K562 (cell line): ENCODE results near the gene URI1. TPM values are rescaled to one million over a fixed set of nuclear protein-coding genes. Genes with fewer than 3 reads are reported as not detected.

Experiments
- ATAC-seq: fragments of 200-7000 bp; cut with Tn5 transposase; 3 replicates; pipeline ENCODE4 v1.9.1; 2020; ENCODE audit warnings: moderate library complexity
- BruUV-seq: library from RNA; stranded (reverse); fragments of 400-500 nt; replicated peaks from 2 replicates; lab custom pipeline; 2021; lab: Mats Ljungman, UMichigan
- CTCF ChIA-PET: fragments of 300-600 bp; formaldehyde crosslinking; extraction: SDS; loops from one replicate; lab custom pipeline; 2021; ENCODE audit warnings: low intra/inter-chr PET ratio; lab: Yijun Ruan, JAX
- POLR2A ChIA-PET: fragments of 300-600, 350-650 bp; sonication (Branson Sonifier 250); formaldehyde crosslinking; extraction: SDS; loops from one replicate; lab custom pipeline; 2021; ENCODE audit warnings: antibody characterized with exemption, inconsistent platforms; lab: Yijun Ruan, JAX
- DNase-seq, 4 experiments: peaks; one replicate each; pipeline versions ENCODE4 v3.0.0 to v3.0.0-alpha.2; 2011 to 2018; ENCODE audit warnings: low spot score in 3 of 4, mixed read lengths in 3 of 4; ENCODE audit errors: extremely low read depth in 1 of 4
- FAIRE-seq: peaks from 2 replicates; lab custom pipeline; 2011; peaks lifted over from hg19 to GRCh38; lab: Jason Lieb, UNC
- H2AFZ ChIP-seq: 2 replicates; pipeline ENCODE4 v1.6.0; 2011; ENCODE audit warnings: low read depth, low read length, control low read depth, inconsistent platforms
- H3K27ac ChIP-seq: fragments of 200-600 bp; 3 replicates; pipeline ENCODE4 v1.8.0; 2011; ENCODE audit warnings: low read depth, mild to moderate bottlenecking, control low read depth, inconsistent platforms, low read length, moderate library complexity, mixed read lengths; ENCODE audit errors: extremely low read depth
- H3K27me3 ChIP-seq, 2 experiments: fragments of 300-600 bp in 1 of 2; 2 replicates in 1 of 2; 3 replicates in 1 of 2; pipeline versions ENCODE4 v1.6.0 to v1.8.0; 2011; ENCODE audit warnings: inconsistent platforms in 2 of 2, low read length in 2 of 2, mild to moderate bottlenecking in 1 of 2, mixed read lengths in 1 of 2, moderate library complexity in 1 of 2; ENCODE audit not compliant: control insufficient read depth in 2 of 2, insufficient read depth in 2 of 2
- H3K36me3 ChIP-seq: fragments of 300-600 bp; 3 replicates; pipeline ENCODE4 v1.8.0; 2011; ENCODE audit warnings: mild to moderate bottlenecking, low read length, inconsistent platforms; ENCODE audit not compliant: control insufficient read depth, insufficient read depth
- H3K4me1 ChIP-seq, 2 experiments: fragments of 200-600 bp in 1 of 2; replicated peaks in 1 of 2; 2 replicates in 1 of 2; 3 replicates in 1 of 2; pipeline versions ENCODE4 v1.5.1 to v1.8.0; 2011; ENCODE audit warnings: inconsistent platforms in 2 of 2, low read length in 2 of 2, mild to moderate bottlenecking in 1 of 2, mixed read lengths in 1 of 2, moderate library complexity in 1 of 2; ENCODE audit not compliant: control insufficient read depth in 2 of 2, insufficient read depth in 2 of 2
- H3K4me2 ChIP-seq: 2 replicates; pipeline ENCODE4 v1.6.1; 2011; ENCODE audit warnings: low read length, control low read depth, inconsistent platforms, mixed read lengths; ENCODE audit not compliant: insufficient read depth
- H3K4me3 ChIP-seq: fragments of 200-600 bp; sonication (generic), shearing (Covaris generic); 2 replicates; pipeline ENCODE4 v1.5.1; 2016; ENCODE audit warnings: control low read depth, inconsistent platforms
- H3K79me2 ChIP-seq: fragments of 200-600 bp; 3 replicates; pipeline ENCODE4 v1.8.0; 2011; ENCODE audit warnings: low read length, inconsistent platforms; ENCODE audit not compliant: control insufficient read depth, insufficient read depth
- H3K9ac ChIP-seq, 2 experiments: 2 replicates each; pipeline versions ENCODE4 v1.6.0 to v1.6.1; 2011; ENCODE audit warnings: low read depth in 2 of 2, low read length in 2 of 2, control low read depth in 1 of 2, inconsistent platforms in 1 of 2, mild to moderate bottlenecking in 1 of 2, mixed read lengths in 1 of 2; ENCODE audit not compliant: insufficient read depth in 1 of 2
- H3K9me1 ChIP-seq: one replicate; pipeline ENCODE4 v1.6.0; 2011; ENCODE audit warnings: inconsistent platforms, mild to moderate bottlenecking, low read length, moderate library complexity; ENCODE audit not compliant: control insufficient read depth, insufficient read depth
- H3K9me3 ChIP-seq: replicated peaks from 2 replicates; pipeline ENCODE4 v1.5.1; 2011; ENCODE audit warnings: low read depth, low read length, inconsistent platforms; ENCODE audit not compliant: control insufficient read depth, insufficient read depth
- H4K20me1 ChIP-seq: replicated peaks from 2 replicates; pipeline ENCODE4 v1.6.1; 2011; ENCODE audit warnings: low read length, inconsistent platforms, mixed read lengths; ENCODE audit not compliant: control insufficient read depth, insufficient read depth
- FOXJ2 ChIP-seq: fragments of 200-800 bp; sonication (Bioruptor generic); IDR thresholded peaks from 2 replicates; pipeline ENCODE4 v1.6.1; 2016; ENCODE audit warnings: missing genetic modification characterization, missing compliant biosample characterization
- GATA2 ChIP-seq: sonication (generic); formaldehyde crosslinking; IDR thresholded peaks from 2 replicates; pipeline ENCODE4 v1.4.0; 2020; ENCODE audit warnings: mild to moderate bottlenecking, missing genetic modification reagents
- IRF2 ChIP-seq: sonication (generic); formaldehyde crosslinking; IDR thresholded peaks from 2 replicates; pipeline ENCODE4 v1.8.1; 2022; ENCODE audit warnings: mild to moderate bottlenecking, missing genetic modification reagents
- ZNF507 ChIP-seq: conservative IDR thresholded peaks from 2 replicates; pipeline ENCODE4 v1.6.1; 2017; ENCODE audit warnings: missing genetic modification characterization, missing compliant biosample characterization
- ZNF583 ChIP-seq: fragments of 250-450 bp; sonication (Bioruptor Pico); IDR thresholded peaks from 2 replicates; pipeline ENCODE4 v1.4.0; 2020
- ZNF830 ChIP-seq: fragments of 250-450 bp; sonication (Bioruptor Pico); IDR thresholded peaks from 2 replicates; pipeline ENCODE4 v1.5.0; 2021; ENCODE audit warnings: mild to moderate bottlenecking
- WGBS: fragments of 100-300 bp; shearing (Covaris generic); methylation state at CpG from one replicate; pipeline ENCODE4 v1.1.6; 2016; ENCODE audit warnings: low coverage, mixed read lengths; ENCODE audit not compliant: insufficient coverage; ENCODE audit errors: missing lambda C conversion rate; 5-methylcytosine and 5-hydroxymethylcytosine counted together
- in situ Hi-C: fragments of 300-500 bp; cut with MboI; formaldehyde crosslinking; loops from 4 replicates; pipeline ENCODE4 v1.15.0; 2018; ENCODE audit warnings: inconsistent platforms, mixed read lengths
- intact Hi-C: fragments of 100-400 bp; cut with micrococcal nuclease; formaldehyde crosslinking; loops from 2 replicates; pipeline ENCODE4 v1.14.2; 2022
- polyA plus RNA-seq, 8 experiments: library from polyadenylated mRNA; depleted of rRNA in 4 of 8; stranded (reverse) in 5 of 8; unstranded in 3 of 8; fragments of >200 nt; fragmentation: Nextera tagmentation in 2 of 8; fragmentation: Illumina TruSeq in 1 of 8; extraction: Ambion mirVana in 2 of 8; extraction: Trizol in 1 of 8; gene quantifications; 2 replicates each; pipeline versions ENCODE4 v1.2.1 to v1.2.3, GENCODE V29; 2011 to 2014; ENCODE audit warnings: inconsistent platforms in 1 of 8, missing spikeins in 1 of 8
- total RNA-seq, 7 experiments: library from RNA; depleted of rRNA in 6 of 7; stranded (reverse); fragments of >200 nt in 6 of 7; fragmentation: Illumina TruSeq in 2 of 7; extraction: Trizol in 2 of 7; gene quantifications; 2 replicates each; pipeline versions ENCODE4 v1.2.1 to v1.2.3, GENCODE V29; 2011 to 2021; ENCODE audit warnings: low replicate concordance in 1 of 7
- TF ChIP-seq, protein P1 (sequence below): fragments of 450-650 bp; IDR thresholded peaks from 2 replicates; pipeline ENCODE4 v1.6.1; 2017; ENCODE audit warnings: antibody characterized with exemption, mild to moderate bottlenecking
- TF ChIP-seq, protein P2 (sequence below): fragments of 450-650 bp; IDR thresholded peaks from 2 replicates; pipeline ENCODE4 v1.6.1; 2016; ENCODE audit warnings: low read depth, mild to moderate bottlenecking, moderate library complexity
- TF ChIP-seq, protein P3 (sequence below): fragments of 450-650 bp; IDR thresholded peaks from one replicate; pipeline ENCODE4 v1.6.1; 2018; ENCODE audit warnings: mild to moderate bottlenecking, moderate library complexity; ENCODE audit not compliant: partially characterized antibody

Gene URI1
- total and polyA plus RNA-seq, 9 of the 15 experiments (the other 6 are each of a cell fraction or from before 2014, with no cell fraction given): 16.9 to 87.4 (median 63.9) TPM

DNA sequence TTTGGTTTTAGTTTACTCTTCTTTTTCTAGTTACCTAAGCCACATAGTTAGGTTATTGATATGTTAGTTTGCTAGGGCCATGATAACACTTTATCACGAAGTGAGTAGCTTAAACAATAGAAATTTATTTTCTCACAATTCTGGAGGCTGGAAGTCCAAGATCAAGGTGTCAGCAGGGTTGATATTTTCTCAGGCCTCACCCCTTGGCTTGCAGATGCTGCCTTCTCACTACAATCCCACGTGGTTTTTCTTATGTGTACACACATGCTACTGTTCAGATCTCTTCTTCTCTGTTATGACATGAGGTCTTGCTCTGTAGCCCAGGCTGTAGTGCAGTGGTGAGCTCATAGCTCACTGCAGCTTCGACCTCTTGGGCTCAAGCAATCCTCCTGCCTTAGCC lies 7.8 kb upstream of the URI1 start (continued):
- TF ChIP-seq, protein P1, sequence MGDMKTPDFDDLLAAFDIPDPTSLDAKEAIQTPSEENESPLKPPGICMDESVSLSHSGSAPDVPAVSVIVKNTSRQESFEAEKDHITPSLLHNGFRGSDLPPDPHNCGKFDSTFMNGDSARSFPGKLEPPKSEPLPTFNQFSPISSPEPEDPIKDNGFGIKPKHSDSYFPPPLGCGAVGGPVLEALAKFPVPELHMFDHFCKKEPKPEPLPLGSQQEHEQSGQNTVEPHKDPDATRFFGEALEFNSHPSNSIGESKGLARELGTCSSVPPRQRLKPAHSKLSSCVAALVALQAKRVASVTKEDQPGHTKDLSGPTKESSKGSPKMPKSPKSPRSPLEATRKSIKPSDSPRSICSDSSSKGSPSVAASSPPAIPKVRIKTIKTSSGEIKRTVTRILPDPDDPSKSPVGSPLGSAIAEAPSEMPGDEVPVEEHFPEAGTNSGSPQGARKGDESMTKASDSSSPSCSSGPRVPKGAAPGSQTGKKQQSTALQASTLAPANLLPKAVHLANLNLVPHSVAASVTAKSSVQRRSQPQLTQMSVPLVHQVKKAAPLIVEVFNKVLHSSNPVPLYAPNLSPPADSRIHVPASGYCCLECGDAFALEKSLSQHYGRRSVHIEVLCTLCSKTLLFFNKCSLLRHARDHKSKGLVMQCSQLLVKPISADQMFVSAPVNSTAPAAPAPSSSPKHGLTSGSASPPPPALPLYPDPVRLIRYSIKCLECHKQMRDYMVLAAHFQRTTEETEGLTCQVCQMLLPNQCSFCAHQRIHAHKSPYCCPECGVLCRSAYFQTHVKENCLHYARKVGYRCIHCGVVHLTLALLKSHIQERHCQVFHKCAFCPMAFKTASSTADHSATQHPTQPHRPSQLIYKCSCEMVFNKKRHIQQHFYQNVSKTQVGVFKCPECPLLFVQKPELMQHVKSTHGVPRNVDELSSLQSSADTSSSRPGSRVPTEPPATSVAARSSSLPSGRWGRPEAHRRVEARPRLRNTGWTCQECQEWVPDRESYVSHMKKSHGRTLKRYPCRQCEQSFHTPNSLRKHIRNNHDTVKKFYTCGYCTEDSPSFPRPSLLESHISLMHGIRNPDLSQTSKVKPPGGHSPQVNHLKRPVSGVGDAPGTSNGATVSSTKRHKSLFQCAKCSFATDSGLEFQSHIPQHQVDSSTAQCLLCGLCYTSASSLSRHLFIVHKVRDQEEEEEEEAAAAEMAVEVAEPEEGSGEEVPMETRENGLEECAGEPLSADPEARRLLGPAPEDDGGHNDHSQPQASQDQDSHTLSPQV: no peak
- TF ChIP-seq, protein P2, sequence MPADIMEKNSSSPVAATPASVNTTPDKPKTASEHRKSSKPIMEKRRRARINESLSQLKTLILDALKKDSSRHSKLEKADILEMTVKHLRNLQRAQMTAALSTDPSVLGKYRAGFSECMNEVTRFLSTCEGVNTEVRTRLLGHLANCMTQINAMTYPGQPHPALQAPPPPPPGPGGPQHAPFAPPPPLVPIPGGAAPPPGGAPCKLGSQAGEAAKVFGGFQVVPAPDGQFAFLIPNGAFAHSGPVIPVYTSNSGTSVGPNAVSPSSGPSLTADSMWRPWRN: no peak
- no peak for TF ChIP-seq ZNF830 (CRISPR knock-in tag)
- TF ChIP-seq ZNF583 (CRISPR knock-in tag): no peak

DNA sequence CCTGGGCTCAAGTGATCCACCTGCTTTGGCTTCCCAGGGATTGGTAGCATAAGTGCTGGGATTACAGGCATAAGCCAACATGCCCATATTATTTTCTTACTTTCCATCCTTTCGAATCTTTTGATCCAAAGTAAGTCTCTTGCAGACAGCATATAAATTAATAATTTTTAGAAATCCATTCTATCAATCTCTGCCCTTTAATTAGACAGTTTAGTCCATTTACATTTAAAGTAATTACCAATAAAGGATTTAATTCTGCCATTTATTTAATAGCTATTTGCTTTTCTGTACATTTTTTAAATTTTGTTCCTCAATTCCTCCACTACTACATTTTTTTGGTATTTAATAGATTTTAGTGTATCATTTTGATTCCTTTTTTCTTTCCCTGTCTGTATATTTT lies 7.3 kb upstream of the URI1 start:
- no peaks in the 10 kb centered on the region for H3K36me3 ChIP-seq
- H3K9ac ChIP-seq: no peak overlapping the region
- no peaks in the 10 kb centered on the region for H3K79me2 ChIP-seq
- H3K9me3 ChIP-seq: no peaks in the 10 kb centered on the region
- DNase-seq (no peak), FAIRE-seq (no peak), ATAC-seq (no peak)
- ChIA-PET POLR2A (interaction anchor here (1.1 kb wide), 1 partner anchor 8 kb away, joined by 3 read pairs; no protein-coding TSS in a partner anchor), CTCF (no interaction called here)
- WGBS: 45% methylated on average over 1 of the region's 1 CpG
- H3K4me3 ChIP-seq: no peak overlapping the region
- no peak overlapping the region for H3K27ac ChIP-seq
- intact Hi-C loops (no loop called here), in situ Hi-C loops (no loop called here)
- no peak overlapping the region for H3K4me2 ChIP-seq
- H3K9me1 ChIP-seq: no peaks in the 10 kb centered on the region
- TF ChIP-seq GATA2 (CRISPR knock-in tag) (no peak), FOXJ2 (tag) (no peak), ZNF507 (tag) (peak; percentile 92), IRF2 (CRISPR knock-in tag) (no peak)
- TF ChIP-seq, protein P3, sequence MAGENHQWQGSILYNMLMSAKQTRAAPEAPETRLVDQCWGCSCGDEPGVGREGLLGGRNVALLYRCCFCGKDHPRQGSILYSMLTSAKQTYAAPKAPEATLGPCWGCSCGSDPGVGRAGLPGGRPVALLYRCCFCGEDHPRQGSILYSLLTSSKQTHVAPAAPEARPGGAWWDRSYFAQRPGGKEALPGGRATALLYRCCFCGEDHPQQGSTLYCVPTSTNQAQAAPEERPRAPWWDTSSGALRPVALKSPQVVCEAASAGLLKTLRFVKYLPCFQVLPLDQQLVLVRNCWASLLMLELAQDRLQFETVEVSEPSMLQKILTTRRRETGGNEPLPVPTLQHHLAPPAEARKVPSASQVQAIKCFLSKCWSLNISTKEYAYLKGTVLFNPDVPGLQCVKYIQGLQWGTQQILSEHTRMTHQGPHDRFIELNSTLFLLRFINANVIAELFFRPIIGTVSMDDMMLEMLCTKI: no peak
- H2AFZ ChIP-seq: no peak overlapping the region
- BruUV-seq: no TSS peak
- H3K4me1 ChIP-seq: no peaks in the 10 kb centered on the region
- no peaks in the 10 kb centered on the region for H3K27me3 ChIP-seq
- no peaks in the 10 kb centered on the region for H4K20me1 ChIP-seq
